ENCODE results near the gene ARHGEF3.

The ARHGEF3 gene

GRCh38 chr3:56837196-56837955 lies 35.6 kb upstream of the ARHGEF3 start:
- H3K27ac ChIP-seq: no peak overlapping the region

DNA sequence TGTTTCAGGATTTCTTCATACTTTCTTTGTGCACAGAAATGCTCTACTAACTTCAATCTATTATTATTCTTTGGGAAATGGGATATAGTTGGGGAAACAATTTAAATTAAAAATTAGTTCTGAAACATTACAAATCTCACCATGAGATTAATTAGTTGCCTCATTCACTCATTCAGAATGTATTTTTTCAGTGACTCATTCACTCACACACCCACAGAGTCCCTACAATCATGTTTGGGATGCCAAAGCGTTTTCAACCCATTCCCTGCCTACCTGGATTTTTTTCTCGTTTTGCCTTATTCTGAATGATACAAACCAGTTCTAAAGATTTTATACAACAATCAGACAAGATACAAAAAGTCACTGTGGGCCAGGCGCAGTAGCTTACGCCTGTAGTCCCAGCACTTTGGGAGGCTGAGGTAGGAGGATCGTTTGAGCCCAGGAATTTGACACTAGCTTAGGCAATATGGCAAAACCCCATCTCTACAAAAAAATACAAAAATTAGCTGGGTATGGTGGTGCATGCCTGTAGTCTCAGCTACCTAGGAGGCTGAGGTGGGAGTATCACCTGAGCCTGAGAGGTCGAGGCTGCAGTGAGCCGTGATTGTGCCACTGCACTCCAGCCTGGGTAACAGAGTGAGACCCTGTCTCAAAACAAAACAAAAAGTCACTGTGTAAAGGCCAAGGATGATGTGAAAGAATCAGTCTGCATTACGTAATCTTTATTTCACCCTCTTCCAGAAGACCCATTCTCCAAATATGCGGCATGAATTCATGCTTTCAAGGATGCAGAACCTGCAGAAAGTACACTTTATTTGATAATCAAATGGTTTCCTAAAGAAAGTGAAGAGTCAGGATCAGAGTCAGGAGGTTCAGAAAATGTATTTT lies 34.8 kb upstream of the ARHGEF3 start:
- H3K27ac ChIP-seq: no peak overlapping the region
- no peak for TF ChIP-seq ZFX (IDR thresholded peaks at IDR 0.05; ENCODE audit: borderline replicate concordance)
- TF ChIP-seq, protein P1, sequence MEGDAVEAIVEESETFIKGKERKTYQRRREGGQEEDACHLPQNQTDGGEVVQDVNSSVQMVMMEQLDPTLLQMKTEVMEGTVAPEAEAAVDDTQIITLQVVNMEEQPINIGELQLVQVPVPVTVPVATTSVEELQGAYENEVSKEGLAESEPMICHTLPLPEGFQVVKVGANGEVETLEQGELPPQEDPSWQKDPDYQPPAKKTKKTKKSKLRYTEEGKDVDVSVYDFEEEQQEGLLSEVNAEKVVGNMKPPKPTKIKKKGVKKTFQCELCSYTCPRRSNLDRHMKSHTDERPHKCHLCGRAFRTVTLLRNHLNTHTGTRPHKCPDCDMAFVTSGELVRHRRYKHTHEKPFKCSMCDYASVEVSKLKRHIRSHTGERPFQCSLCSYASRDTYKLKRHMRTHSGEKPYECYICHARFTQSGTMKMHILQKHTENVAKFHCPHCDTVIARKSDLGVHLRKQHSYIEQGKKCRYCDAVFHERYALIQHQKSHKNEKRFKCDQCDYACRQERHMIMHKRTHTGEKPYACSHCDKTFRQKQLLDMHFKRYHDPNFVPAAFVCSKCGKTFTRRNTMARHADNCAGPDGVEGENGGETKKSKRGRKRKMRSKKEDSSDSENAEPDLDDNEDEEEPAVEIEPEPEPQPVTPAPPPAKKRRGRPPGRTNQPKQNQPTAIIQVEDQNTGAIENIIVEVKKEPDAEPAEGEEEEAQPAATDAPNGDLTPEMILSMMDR (IDR thresholded peaks at IDR 0.05): no peak

More at GRCh38 chr3:56837196-56837955, 35.6 kb upstream of the ARHGEF3 start:
- TF ChIP-seq, protein P1 (IDR thresholded peaks at IDR 0.05): no peak
- TF ChIP-seq ZFX (IDR thresholded peaks at IDR 0.05; ENCODE audit: borderline replicate concordance): no peak

DNA sequence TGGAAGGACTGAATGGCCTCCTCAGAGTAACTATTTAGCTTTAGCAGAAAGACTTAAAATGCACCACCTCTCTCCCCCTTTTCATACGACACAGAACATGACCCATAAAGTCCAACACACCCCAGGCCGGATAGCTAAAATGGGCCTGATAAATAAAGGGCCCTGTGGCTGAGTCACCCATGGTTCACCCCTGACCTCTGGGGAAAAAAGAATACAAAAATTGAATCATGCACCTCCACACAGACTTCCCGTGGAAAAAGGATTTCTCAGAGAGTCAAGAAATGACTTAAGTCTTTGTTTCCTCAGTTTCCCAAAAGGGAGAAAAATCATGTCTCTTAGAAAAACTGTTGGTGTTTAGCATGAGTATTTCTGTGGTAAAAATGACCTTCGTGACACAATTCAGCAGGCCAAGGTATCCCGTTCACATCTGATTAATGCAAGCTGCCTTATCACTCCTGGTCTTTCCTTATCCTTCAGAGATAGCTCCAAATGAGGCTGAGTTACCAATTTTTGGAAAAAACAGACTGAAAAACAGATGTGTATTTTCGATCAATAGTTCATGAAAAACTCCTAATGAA lies 34.0 kb upstream of the ARHGEF3 start:
- no peak overlapping the region for H3K27ac ChIP-seq
- no peak for TF ChIP-seq ZFX (IDR thresholded peaks at IDR 0.05; ENCODE audit: borderline replicate concordance)
- TF ChIP-seq, protein P1 (IDR thresholded peaks at IDR 0.05): no peak

- no peak for TF ChIP-seq ZFX (IDR thresholded peaks at IDR 0.05; ENCODE audit: borderline replicate concordance)
- TF ChIP-seq, protein P1 (IDR thresholded peaks at IDR 0.05): no peak
- H3K27ac ChIP-seq: no peak overlapping the region
Observed at GRCh38 chr3:56833536-56833935, 31.8 kb upstream of the ARHGEF3 start.

- TF ChIP-seq ZFX (IDR thresholded peaks at IDR 0.05; ENCODE audit: borderline replicate concordance): no peak
- TF ChIP-seq, protein P1 (IDR thresholded peaks at IDR 0.05): no peak
- no peak overlapping the region for H3K27ac ChIP-seq
Observed at GRCh38 chr3:56833022-56833421, 31.3 kb upstream of the ARHGEF3 start.

DNA sequence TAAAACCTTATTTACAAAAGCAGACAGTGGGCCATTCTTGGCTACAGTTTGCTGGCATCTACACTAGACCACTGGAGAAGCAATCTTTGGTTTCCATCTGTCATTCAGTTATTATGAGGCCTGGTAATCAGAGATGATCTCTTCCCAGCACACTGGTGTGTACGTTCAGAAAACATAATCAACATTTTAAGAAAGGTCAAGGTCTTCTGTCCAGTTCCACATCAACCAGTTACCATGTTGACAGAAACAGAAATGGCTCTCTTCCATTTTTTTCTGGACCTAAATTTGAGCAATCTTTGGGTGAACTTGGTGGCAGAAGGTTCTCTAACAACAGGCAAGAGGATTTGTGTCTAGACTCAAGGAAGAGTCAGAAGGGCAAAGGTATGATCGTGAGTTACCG lies 29.8 kb upstream of the ARHGEF3 start:
- TF ChIP-seq, protein P1 (IDR thresholded peaks at IDR 0.05): no peak
- TF ChIP-seq ZFX (IDR thresholded peaks at IDR 0.05; ENCODE audit: borderline replicate concordance): no peak

More for the DNA sequence above, 29.8 kb upstream of the ARHGEF3 start:
- H3K27ac ChIP-seq: no peak overlapping the region
